A549 (cell line): ENCODE data around the gene INF2. TPM values are rescaled to one million over a fixed set of nuclear protein-coding genes. Genes with fewer than 3 reads are reported as not detected.
A peak's percentile ranks its signal among the peaks of the same experiment; 100 is the strongest.

Experiments
- ATAC-seq, 2 experiments: fragments of 200-7000 bp in 1 of 2; fragments of >200 bp in 1 of 2; cut with Nextera tagmentation in 1 of 2; cut with Tn5 transposase in 1 of 2; 3 replicates each; pipeline versions ENCODE4 v1.8.0 to v1.9.1; 2018 to 2020; ENCODE audit warnings: mild to moderate bottlenecking in 1 of 2, moderate library complexity in 1 of 2
- CTCF ChIA-PET: fragments of 300-600 bp; sonication (Branson Sonifier 250); formaldehyde crosslinking; extraction: SDS; loops from one replicate; lab custom pipeline; 2021; ENCODE audit warnings: antibody characterized with exemption, inconsistent platforms; lab: Yijun Ruan, JAX
- POLR2A ChIA-PET: fragments of 350-600 bp; formaldehyde crosslinking; extraction: SDS; loops from one replicate; lab custom pipeline; 2021; ENCODE audit warnings: antibody characterized with exemption, inconsistent platforms; lab: Yijun Ruan, JAX
- DNase-seq, 2 experiments: peaks; one replicate each; pipeline versions ENCODE4 v3.0.0 to v3.0.0-alpha.2; 2011 to 2016; ENCODE audit warnings: low read depth in 1 of 2, low spot score in 1 of 2
- FAIRE-seq: peaks from 2 replicates; lab custom pipeline; 2011; peaks lifted over from hg19 to GRCh38; lab: Jason Lieb, UNC
- H3K27ac ChIP-seq, 2 experiments: fragments of >200 bp; sonication (Bioruptor Twin); formaldehyde crosslinking; 3 replicates each; pipeline ENCODE4 v1.5.1; 2016 to 2017
- H3K4me1 ChIP-seq: fragments of >200 bp; sonication (Bioruptor Twin); formaldehyde crosslinking; 3 replicates; pipeline ENCODE4 v1.6.1; 2016
- H3K4me2 ChIP-seq: fragments of >200 bp; sonication (Bioruptor Twin); formaldehyde crosslinking; 3 replicates; pipeline ENCODE4 v1.6.1; 2016
- H3K4me3 ChIP-seq: fragments of >200 bp; sonication (Bioruptor Twin); formaldehyde crosslinking; 3 replicates; pipeline ENCODE4 v1.5.1; 2016
- H3K9me3 ChIP-seq: fragments of >200 bp; sonication (Bioruptor Twin); formaldehyde crosslinking; 3 replicates; pipeline ENCODE4 v1.6.1; 2016
- CHD2 ChIP-seq: fragments of 150-350 bp; IDR thresholded peaks from 2 replicates; pipeline ENCODE4 v1.6.1; 2014; ENCODE audit warnings: low read length; ENCODE audit not compliant: partially characterized antibody
- EHMT2 ChIP-seq: fragments of 200-600 bp; sonication (generic); IDR thresholded peaks from 2 replicates; pipeline ENCODE4 v1.6.1; 2016; ENCODE audit warnings: antibody characterized with exemption, low read depth, mild to moderate bottlenecking, moderate library complexity
- FOSL2 ChIP-seq, 2 experiments: fragments of 450-650 bp in 1 of 2; fragments of >200 bp in 1 of 2; sonication (Bioruptor Twin) in 1 of 2; formaldehyde crosslinking; IDR thresholded peaks; 2 replicates each; pipeline versions ENCODE4 v1.5.0 to v1.6.1; 2016 to 2020; ENCODE audit warnings: mild to moderate bottlenecking in 1 of 2, moderate library complexity in 1 of 2
- GATA3 ChIP-seq: IDR thresholded peaks from 2 replicates; pipeline ENCODE4 v1.6.1; 2012; ENCODE audit warnings: borderline replicate concordance
- HOXB5 ChIP-seq: fragments of 250-450 bp; sonication (Bioruptor Pico); IDR thresholded peaks from 2 replicates; pipeline ENCODE4 v1.5.0; 2020; ENCODE audit warnings: mild to moderate bottlenecking, moderate library complexity
- JUN ChIP-seq, 2 experiments: fragments of >200 bp; sonication (Bioruptor Twin); formaldehyde crosslinking; IDR thresholded peaks; 2 replicates in 1 of 2; 3 replicates in 1 of 2; pipeline ENCODE4 v1.6.1; 2016 to 2017
- JUNB ChIP-seq: fragments of >200 bp; sonication (Bioruptor Twin); formaldehyde crosslinking; IDR thresholded peaks from 2 replicates; pipeline ENCODE4 v1.6.1; 2016
- KDM5A ChIP-seq: fragments of 200-600 bp; sonication (generic); IDR thresholded peaks from 2 replicates; pipeline ENCODE4 v1.6.1; 2016; ENCODE audit warnings: antibody characterized with exemption, mild to moderate bottlenecking
- MYC ChIP-seq: IDR thresholded peaks from 2 replicates; pipeline ENCODE4 v1.6.1; 2012; ENCODE audit warnings: mild to moderate bottlenecking, inconsistent platforms, low read length, improper control_type of control experiment, borderline replicate concordance
- NR3C1 ChIP-seq: fragments of >200 bp; sonication (Bioruptor Twin); formaldehyde crosslinking; IDR thresholded peaks from 3 replicates; pipeline ENCODE4 v1.6.1; 2017
- PHF8 ChIP-seq: fragments of 200-600 bp; sonication (generic); IDR thresholded peaks from 2 replicates; pipeline ENCODE4 v1.6.1; 2016; ENCODE audit warnings: low read depth, mild to moderate bottlenecking, antibody characterized with exemption, moderate library complexity, borderline replicate concordance
- POLR2AphosphoS2 ChIP-seq: conservative IDR thresholded peaks from 2 replicates; pipeline ENCODE4 v1.6.1; 2012; ENCODE audit warnings: low read length, improper control_type of control experiment, inconsistent platforms
- RAD21 ChIP-seq, 2 experiments: fragments of >200 bp in 1 of 2; sonication (Bioruptor Twin) in 1 of 2; formaldehyde crosslinking in 1 of 2; IDR thresholded peaks in 1 of 2; conservative IDR thresholded peaks in 1 of 2; 2 replicates in 1 of 2; 3 replicates in 1 of 2; pipeline ENCODE4 v1.6.1; 2012 to 2018; ENCODE audit warnings: inconsistent platforms in 1 of 2
- RFX5 ChIP-seq: fragments of 450-650 bp; IDR thresholded peaks from 2 replicates; pipeline ENCODE4 v1.7.1; 2014; ENCODE audit warnings: antibody characterized with exemption, mild to moderate bottlenecking, moderate library complexity
- RNF2 ChIP-seq: fragments of 200-600 bp; sonication (generic); IDR thresholded peaks from 2 replicates; pipeline ENCODE4 v1.6.1; 2016; ENCODE audit warnings: low read depth, mild to moderate bottlenecking, antibody characterized with exemption, moderate library complexity, borderline replicate concordance
- SMC3 ChIP-seq: fragments of >200 bp; sonication (Bioruptor Twin); formaldehyde crosslinking; IDR thresholded peaks from 3 replicates; pipeline ENCODE4 v1.6.1; 2018; ENCODE audit warnings: inconsistent platforms
- TP53 ChIP-seq: fragments of 250-450 bp; sonication (Bioruptor Pico); IDR thresholded peaks from 2 replicates; pipeline ENCODE4 v1.5.0; 2021; ENCODE audit warnings: mild to moderate bottlenecking, moderate library complexity
- ZC3H11A ChIP-seq: fragments of 450-650 bp; IDR thresholded peaks from 2 replicates; pipeline ENCODE4 v1.6.1; 2014; ENCODE audit warnings: antibody characterized with exemption, mild to moderate bottlenecking
- WGBS: methylation state at CpG from one replicate; pipeline ENCODE4 v1.1.6; 2017; ENCODE audit errors: missing lambda C conversion rate; 5-methylcytosine and 5-hydroxymethylcytosine counted together
- polyA plus RNA-seq, 4 experiments: library from polyadenylated mRNA; depleted of rRNA in 3 of 4; stranded (reverse); fragments of >200 nt; fragmentation: RNase III in 1 of 4; extraction: RNeasy Plus Mini Kit Qiagen cat#74134 plus additional on column Dnase treatment in 1 of 4; gene quantifications; 2 replicates in 3 of 4; 3 replicates in 1 of 4; pipeline ENCODE4 v1.2.3, GENCODE V29; 2011 to 2017
- TF ChIP-seq, protein P1 (sequence below): IDR thresholded peaks from 2 replicates; pipeline ENCODE4 v1.6.1; 2012
- TF ChIP-seq, protein P2 (sequence below): fragments of >200 bp; sonication (Bioruptor Twin); formaldehyde crosslinking; IDR thresholded peaks from 3 replicates; pipeline ENCODE4 v1.6.1; 2016
- TF ChIP-seq, protein P3 (sequence below): IDR thresholded peaks from 2 replicates; pipeline ENCODE4 v1.6.1; 2012; ENCODE audit warnings: low read depth, borderline replicate concordance
- TF ChIP-seq, protein P4 (sequence below): IDR thresholded peaks from 2 replicates; pipeline ENCODE4 v1.6.1; 2012

INF2 gene
- polyA plus RNA-seq, 2 of the 4 experiments (the other 2 are of a cell fraction): 24.7 to 71.2 TPM

DNA sequence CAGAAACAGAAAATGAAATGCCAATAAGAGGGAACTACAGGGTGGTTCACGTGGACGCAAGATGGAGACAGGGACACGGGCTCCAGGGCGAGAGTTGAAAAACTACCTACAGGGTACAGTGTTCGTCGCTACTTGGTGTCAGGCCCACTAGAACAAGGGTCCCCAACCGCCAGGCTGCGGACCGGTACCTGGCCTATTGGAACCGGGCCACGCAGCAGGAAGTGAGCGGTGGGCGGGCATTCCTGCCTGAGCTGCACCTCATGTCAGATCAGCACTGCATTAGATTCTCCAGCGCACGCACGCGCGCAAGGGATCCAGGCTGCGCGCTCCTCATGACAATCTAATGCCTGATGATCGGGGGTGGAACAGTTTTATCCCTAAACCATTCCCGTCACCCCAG, 14.8 kb downstream of the INF2 start:
- ATAC-seq (no peak), FAIRE-seq (no peak), DNase-seq (no peak)
- ChIA-PET POLR2A (no interaction called here), CTCF (interaction anchor here (1.4 to 13.0 kb wide), 4 partner anchors 11 to 40 kb away, joined by 3 to 143 read pairs (median 61); partner anchors contain the start of genes ADSS1 and INF2)
- Histone ChIP-seq H3K4me1 (peaks cover 39% of the 10 kb centered on the region), H3K9me3 (no peaks in the 10 kb centered on the region), H3K27ac (no peak overlapping the region), H3K4me2 (no peak overlapping the region), H3K4me3 (no peak overlapping the region)
- no peak for TF ChIP-seq EHMT2
- no peak for TF ChIP-seq MYC
- TF ChIP-seq PHF8: no peak
- TF ChIP-seq GATA3: no peak
- TF ChIP-seq, protein P1, sequence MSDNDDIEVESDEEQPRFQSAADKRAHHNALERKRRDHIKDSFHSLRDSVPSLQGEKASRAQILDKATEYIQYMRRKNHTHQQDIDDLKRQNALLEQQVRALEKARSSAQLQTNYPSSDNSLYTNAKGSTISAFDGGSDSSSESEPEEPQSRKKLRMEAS: no peak
- no peak for TF ChIP-seq HOXB5 (CRISPR knock-in tag)
- TF ChIP-seq, protein P2, sequence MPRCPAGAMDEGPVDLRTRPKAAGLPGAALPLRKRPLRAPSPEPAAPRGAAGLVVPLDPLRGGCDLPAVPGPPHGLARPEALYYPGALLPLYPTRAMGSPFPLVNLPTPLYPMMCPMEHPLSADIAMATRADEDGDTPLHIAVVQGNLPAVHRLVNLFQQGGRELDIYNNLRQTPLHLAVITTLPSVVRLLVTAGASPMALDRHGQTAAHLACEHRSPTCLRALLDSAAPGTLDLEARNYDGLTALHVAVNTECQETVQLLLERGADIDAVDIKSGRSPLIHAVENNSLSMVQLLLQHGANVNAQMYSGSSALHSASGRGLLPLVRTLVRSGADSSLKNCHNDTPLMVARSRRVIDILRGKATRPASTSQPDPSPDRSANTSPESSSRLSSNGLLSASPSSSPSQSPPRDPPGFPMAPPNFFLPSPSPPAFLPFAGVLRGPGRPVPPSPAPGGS: no peak
- TF ChIP-seq TP53 (CRISPR knock-in tag): no peak
- no peak for TF ChIP-seq NR3C1
- TF ChIP-seq CHD2: no peak
- no peak for TF ChIP-seq FOSL2 (IDR thresholded peaks at IDR 0.05)
- no peak for TF ChIP-seq FOSL2 (CRISPR knock-in tag; IDR thresholded peaks at IDR 0.05)
- no peak for TF ChIP-seq RNF2
- TF ChIP-seq KDM5A: no peak
- no peak for TF ChIP-seq JUNB
- WGBS: 96% methylated on average over 22 of the region's 22 CpGs

DNA sequence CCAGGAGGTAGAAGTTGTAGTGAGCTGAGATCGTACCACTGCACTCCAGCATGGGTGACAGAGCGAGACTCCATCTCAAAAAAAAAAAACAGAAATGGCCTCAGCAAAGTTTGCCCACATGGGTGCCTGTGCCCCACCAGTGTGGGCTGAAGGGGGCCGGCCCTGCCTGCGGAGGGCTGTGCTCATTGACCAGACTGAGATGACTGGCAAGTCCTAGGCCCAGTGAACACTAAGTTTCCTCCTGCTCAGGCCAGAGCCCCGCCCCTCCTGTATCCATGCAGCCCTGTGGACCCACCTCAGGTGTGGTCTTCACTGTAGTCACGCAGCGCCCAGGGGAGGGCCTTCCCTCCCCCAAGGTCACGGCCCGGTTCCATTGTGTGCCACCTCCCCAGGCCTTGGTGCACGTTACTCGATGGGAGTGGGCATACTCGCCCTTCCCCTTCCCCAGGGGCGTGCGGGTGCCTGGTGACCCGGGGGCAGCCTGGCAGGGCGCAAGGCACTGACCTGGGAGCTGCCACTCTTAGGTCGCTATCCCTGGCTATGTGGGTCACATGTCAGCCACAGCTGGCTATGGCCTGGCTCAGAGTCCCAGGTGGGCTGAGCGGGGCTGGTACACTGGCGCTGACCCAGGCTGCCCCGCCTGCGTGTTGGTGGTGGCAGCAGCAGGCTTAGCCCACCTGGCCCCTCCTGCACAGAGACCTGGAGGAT, 16.1 kb downstream of the INF2 start:
- ChIA-PET POLR2A (no interaction called here), CTCF (interaction anchor here (4.4 to 13.0 kb wide), 4 partner anchors 13 to 41 kb away, joined by 41 to 143 read pairs (median 76); partner anchors contain the start of genes ADSS1 and INF2)
- WGBS: 97% methylated on average over 13 of the region's 21 CpGs
- TF ChIP-seq RAD21 (conservative IDR thresholded peaks at IDR 0.05 in 1 of 2, IDR thresholded peaks at IDR 0.05 in 1 of 2): no peak
- no peak for TF ChIP-seq RFX5
- TF ChIP-seq NR3C1: no peak
- TF ChIP-seq, protein P3, sequence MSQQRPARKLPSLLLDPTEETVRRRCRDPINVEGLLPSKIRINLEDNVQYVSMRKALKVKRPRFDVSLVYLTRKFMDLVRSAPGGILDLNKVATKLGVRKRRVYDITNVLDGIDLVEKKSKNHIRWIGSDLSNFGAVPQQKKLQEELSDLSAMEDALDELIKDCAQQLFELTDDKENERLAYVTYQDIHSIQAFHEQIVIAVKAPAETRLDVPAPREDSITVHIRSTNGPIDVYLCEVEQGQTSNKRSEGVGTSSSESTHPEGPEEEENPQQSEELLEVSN: no peak
- no peak for TF ChIP-seq SMC3
- TF ChIP-seq FOSL2 (IDR thresholded peaks at IDR 0.05): no peak
- no peak for TF ChIP-seq FOSL2 (CRISPR knock-in tag; IDR thresholded peaks at IDR 0.05)
- TF ChIP-seq, protein P4, sequence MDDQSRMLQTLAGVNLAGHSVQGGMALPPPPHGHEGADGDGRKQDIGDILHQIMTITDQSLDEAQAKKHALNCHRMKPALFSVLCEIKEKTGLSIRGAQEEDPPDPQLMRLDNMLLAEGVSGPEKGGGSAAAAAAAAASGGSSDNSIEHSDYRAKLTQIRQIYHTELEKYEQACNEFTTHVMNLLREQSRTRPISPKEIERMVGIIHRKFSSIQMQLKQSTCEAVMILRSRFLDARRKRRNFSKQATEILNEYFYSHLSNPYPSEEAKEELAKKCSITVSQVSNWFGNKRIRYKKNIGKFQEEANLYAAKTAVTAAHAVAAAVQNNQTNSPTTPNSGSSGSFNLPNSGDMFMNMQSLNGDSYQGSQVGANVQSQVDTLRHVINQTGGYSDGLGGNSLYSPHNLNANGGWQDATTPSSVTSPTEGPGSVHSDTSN: 0 out of 2 replicates have a peak, but pooled peaks have one; percentile 23
- no peak for TF ChIP-seq ZC3H11A
- 0 out of 2 replicates have a peak, but pooled peaks have one; percentile 56 for TF ChIP-seq POLR2AphosphoS2
- TF ChIP-seq JUN (IDR thresholded peaks at IDR 0.05): no peak
- H3K27ac ChIP-seq: peak overlapping the region in 1 of 2 experiments; percentile 81; a peak in 1 of 6 replicates
- FAIRE-seq (no peak), DNase-seq (peak in 1 of 2 experiments; percentile 56), ATAC-seq (peak in 1 of 2 experiments; percentile 34; a peak in 3 of 6 replicates)
- H3K4me3 ChIP-seq: no peak overlapping the region
- no peak overlapping the region for H3K4me2 ChIP-seq
- peaks cover 32% of the 10 kb centered on the region for H3K4me1 ChIP-seq
- no peaks in the 10 kb centered on the region for H3K9me3 ChIP-seq
